ENCODE measurements around the gene INTS2.
"Not testable (repeated sequence)": the region's sequence is repeated elsewhere in the genome, so short reads cannot be mapped to it uniquely, and the experiment has no call there.

INTS2 gene

GRCh38 chr17:61825448-61826137 is 102.2 kb downstream of the INTS2 start:
- H3K27ac ChIP-seq (replicated peaks), result no peak overlapping the region
- TF ChIP-seq REST (IDR thresholded peaks at IDR 0.05; ENCODE audit: insufficient replicate concordance, low read depth) (no peak), POLR2AphosphoS5 (IDR thresholded peaks at IDR 0.05; ENCODE audit: low read depth) (no peak), CTCF (IDR thresholded peaks at IDR 0.05; ENCODE audit: insufficient read depth, low read length) (no peak), SPI1 (IDR thresholded peaks at IDR 0.05; ENCODE audit: borderline replicate concordance, low read depth) (no peak), GABPA (IDR thresholded peaks at IDR 0.05; ENCODE audit: low read depth) (no peak)
- no peak overlapping the region for H3K4me3 ChIP-seq (replicated peaks; ENCODE audit: insufficient read depth, low read length)
- no peak for DNase-seq (ENCODE audit: low read depth in 1 of 2, low spot score in 1 of 2)
- H3K27me3 ChIP-seq (ENCODE audit: insufficient read depth, poor library complexity, severe bottlenecking), result no peaks in the 10 kb centered on the region

GRCh38 chr17:61822326-61823285 is 105.2 kb downstream of the INTS2 start:
- no peak overlapping the region for H3K27ac ChIP-seq (replicated peaks)
- no peak overlapping the region for H3K4me3 ChIP-seq (replicated peaks; ENCODE audit: insufficient read depth, low read length)
- no peak for TF ChIP-seq CTCF (IDR thresholded peaks at IDR 0.05; ENCODE audit: insufficient read depth, low read length)
- TF ChIP-seq GABPA (IDR thresholded peaks at IDR 0.05; ENCODE audit: low read depth), result no peak
- no peak for TF ChIP-seq REST (IDR thresholded peaks at IDR 0.05; ENCODE audit: insufficient replicate concordance, low read depth)
- TF ChIP-seq SPI1 (IDR thresholded peaks at IDR 0.05; ENCODE audit: borderline replicate concordance, low read depth), result no peak
- no peak for DNase-seq (ENCODE audit: low read depth in 1 of 2, low spot score in 1 of 2)
- no peaks in the 10 kb centered on the region for H3K27me3 ChIP-seq (ENCODE audit: insufficient read depth, poor library complexity, severe bottlenecking)

- no peak overlapping the region for H3K27ac ChIP-seq (replicated peaks)
- TF ChIP-seq CTCF (IDR thresholded peaks at IDR 0.05; ENCODE audit: insufficient read depth, low read length) (no peak), GABPA (IDR thresholded peaks at IDR 0.05; ENCODE audit: low read depth) (no peak), SPI1 (IDR thresholded peaks at IDR 0.05; ENCODE audit: borderline replicate concordance, low read depth) (no peak), REST (IDR thresholded peaks at IDR 0.05; ENCODE audit: insufficient replicate concordance, low read depth) (no peak), POLR2AphosphoS5 (IDR thresholded peaks at IDR 0.05; ENCODE audit: low read depth) (no peak)
- no peak overlapping the region for H3K4me3 ChIP-seq (replicated peaks; ENCODE audit: insufficient read depth, low read length)
- H3K27me3 ChIP-seq (ENCODE audit: insufficient read depth, poor library complexity, severe bottlenecking), result no peaks in the 10 kb centered on the region
- DNase-seq (ENCODE audit: low read depth in 1 of 2, low spot score in 1 of 2), result no peak
Observed at GRCh38 chr17:61821655-61822054, 106.1 kb downstream of the INTS2 start.

GRCh38 chr17:61819265-61819664 is 108.5 kb downstream of the INTS2 start:
- not testable (repeated sequence) for H3K27ac ChIP-seq (replicated peaks); DNase-seq (ENCODE audit: low read depth in 1 of 2, low spot score in 1 of 2); H3K4me3 ChIP-seq (replicated peaks; ENCODE audit: insufficient read depth, low read length); H3K27me3 ChIP-seq (ENCODE audit: insufficient read depth, poor library complexity, severe bottlenecking)
